ENCODE results near the gene NEU1.

Gene NEU1

GRCh38 chr6:31898383-31899011, 35.9 kb upstream of the NEU1 start:
- TF ChIP-seq GATA2 (IDR thresholded peaks at IDR 0.05; ENCODE audit: low read depth, low read length) (no peak), GATA3 (IDR thresholded peaks at IDR 0.05; ENCODE audit: low read depth, low read length) (no peak)

DNA sequence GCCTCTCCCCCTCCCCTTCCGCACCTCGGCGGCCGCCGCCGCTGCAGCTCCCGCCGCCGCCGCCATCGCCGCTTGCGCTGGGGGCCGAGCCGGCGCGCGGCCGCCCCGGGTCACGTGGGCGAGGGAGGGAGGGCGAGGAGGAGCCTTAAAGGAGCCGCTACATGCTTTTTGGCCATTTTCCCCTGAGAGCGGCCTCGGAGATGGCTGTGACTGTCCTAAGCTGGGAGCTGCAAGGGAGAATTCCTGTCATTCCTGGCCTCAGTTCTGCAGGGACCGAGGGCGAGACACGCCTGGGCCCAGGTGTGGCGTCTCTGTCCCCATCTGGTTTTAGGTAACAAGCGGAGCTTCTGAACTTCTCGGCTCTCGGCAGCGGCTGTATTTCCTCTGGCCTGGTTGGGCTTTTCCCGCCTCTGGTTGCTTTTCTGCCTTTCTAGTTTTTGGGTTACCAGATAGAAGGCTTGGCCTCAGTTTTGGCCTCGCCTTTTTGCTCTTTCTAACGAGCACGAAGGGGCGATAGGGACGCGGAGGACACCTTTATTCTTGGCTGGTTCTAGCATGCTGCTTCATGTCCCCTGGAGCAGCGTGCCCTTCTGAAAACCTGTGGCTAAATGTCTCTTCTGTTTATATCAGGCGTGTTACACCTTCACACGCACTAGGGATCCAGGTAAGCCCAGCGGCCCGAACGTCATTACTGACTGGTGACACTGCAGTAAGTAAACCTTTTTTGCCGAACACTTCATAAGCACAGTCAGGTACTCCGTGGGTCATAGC, 35.2 kb upstream of the NEU1 start, which contains the start of gene EHMT2:
TSS of gene EHMT2 (minus strand) at position 87 of the 771 bp plus-strand sequence. CDS start at position 66, 21 bp downstream.
- TF ChIP-seq GATA3 (IDR thresholded peaks at IDR 0.05; ENCODE audit: low read depth, low read length) (no peak), GATA2 (IDR thresholded peaks at IDR 0.05; ENCODE audit: low read depth, low read length) (no peak)

- no peak for TF ChIP-seq GATA2 (IDR thresholded peaks at IDR 0.05; ENCODE audit: low read depth, low read length)
- TF ChIP-seq GATA3 (IDR thresholded peaks at IDR 0.05; ENCODE audit: low read depth, low read length), result no peak
Observed at GRCh38 chr6:31896856-31897611, 34.4 kb upstream of the NEU1 start.

GRCh38 chr6:31896493-31896855, 33.9 kb upstream of the NEU1 start:
- TF ChIP-seq GATA3 (IDR thresholded peaks at IDR 0.05; ENCODE audit: low read depth, low read length) (no peak), GATA2 (IDR thresholded peaks at IDR 0.05; ENCODE audit: low read depth, low read length) (no peak)

DNA sequence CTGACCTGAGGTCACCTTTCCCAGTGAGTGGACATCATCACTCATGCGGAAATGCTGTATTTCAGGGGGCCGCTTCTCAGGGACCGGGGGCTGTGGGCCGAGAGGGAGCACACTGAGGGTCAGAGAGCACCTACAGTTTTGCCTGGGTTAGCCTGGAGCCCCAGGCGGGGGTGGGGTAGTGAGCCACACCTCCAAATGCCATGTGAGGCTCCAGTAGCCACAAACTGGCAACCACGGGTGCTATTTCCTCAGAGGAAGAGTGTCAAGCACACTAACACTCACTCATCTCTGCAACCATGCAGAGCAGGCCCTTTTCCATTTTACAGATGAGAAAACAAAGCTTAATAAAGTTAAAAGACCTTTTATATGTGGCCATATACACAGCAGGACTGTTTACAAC, 30.2 kb upstream of the NEU1 start:
- TF ChIP-seq GATA3 (IDR thresholded peaks at IDR 0.05; ENCODE audit: low read depth, low read length) (no peak), GATA2 (IDR thresholded peaks at IDR 0.05; ENCODE audit: low read depth, low read length) (no peak)

DNA sequence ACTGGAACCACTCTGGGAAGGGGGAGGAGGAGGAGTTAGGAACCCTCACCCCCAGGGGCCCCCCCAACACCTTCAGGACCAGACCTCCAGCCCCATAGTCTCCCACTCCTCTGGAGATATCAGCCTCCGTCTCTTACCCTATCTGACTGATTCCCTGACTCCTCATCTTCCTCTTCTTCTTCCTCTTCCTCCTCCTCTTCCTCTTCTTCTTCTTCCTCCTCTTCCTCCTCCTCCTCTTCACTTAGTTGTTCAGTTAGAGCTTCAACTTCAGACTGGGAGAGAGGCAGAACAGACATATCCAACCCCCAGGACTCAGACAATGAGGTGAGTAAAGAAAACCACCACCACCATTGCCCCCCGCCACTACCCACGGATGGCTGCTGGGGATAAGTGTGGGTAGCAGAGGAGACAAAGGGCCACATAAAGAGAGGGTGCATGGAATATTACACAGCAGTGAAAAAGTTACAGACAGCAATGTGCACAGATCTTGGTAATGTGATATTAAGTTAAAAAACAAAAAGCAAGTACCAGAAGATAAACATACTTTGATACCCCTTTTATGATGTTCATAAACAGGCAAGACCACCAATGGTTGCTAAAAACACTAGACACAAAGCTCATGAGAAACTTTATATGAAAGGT, 26.8 kb upstream of the NEU1 start:
- TF ChIP-seq GATA3 (IDR thresholded peaks at IDR 0.05; ENCODE audit: low read depth, low read length) (no peak), GATA2 (IDR thresholded peaks at IDR 0.05; ENCODE audit: low read depth, low read length) (no peak)

GRCh38 chr6:31888276-31889258, 25.9 kb upstream of the NEU1 start:
- TF ChIP-seq GATA2 (IDR thresholded peaks at IDR 0.05; ENCODE audit: low read depth, low read length) (no peak), GATA3 (IDR thresholded peaks at IDR 0.05; ENCODE audit: low read depth, low read length) (no peak)

DNA sequence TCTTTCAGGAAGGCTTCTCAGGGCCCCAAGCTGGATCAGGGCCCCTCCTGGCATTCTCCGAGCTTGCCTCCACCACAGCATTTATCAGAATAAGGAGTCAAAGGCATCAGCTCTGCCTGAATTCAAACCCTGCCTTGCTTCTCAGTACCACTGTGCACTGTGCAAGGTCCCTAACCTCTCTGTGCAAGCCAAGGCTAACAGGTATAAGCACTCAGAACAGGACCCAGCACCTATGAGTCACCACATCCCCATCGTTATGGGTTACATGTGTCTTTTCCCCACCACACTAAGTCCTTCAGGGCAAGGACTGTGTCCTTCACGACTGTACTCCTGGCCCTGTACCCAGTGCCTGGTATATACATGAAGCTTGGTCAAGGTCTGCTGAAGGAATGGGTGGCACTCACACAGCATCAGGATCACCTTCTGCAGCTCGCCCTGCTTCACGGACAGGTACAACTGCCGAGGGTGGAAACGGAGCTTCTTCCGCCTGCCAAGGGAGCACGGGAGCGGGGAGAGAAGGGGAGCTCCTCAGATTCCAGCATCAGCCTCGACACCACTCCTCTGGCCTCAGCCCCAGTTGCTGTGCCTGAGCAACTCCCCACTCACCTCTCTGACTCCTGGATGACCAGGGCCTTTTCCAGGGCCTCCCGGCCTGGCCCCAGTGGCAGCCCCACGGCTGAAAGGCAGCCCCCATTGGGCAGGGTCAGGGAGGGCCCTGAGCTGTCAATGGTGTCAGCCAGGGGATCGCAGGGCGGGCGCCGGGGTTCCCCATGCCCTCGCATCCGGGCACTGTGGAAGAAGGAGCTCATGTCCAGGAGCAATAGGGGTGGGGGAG, 24.8 kb upstream of the NEU1 start:
- TF ChIP-seq GATA3 (IDR thresholded peaks at IDR 0.05; ENCODE audit: low read depth, low read length) (no peak), GATA2 (IDR thresholded peaks at IDR 0.05; ENCODE audit: low read depth, low read length) (no peak)

DNA sequence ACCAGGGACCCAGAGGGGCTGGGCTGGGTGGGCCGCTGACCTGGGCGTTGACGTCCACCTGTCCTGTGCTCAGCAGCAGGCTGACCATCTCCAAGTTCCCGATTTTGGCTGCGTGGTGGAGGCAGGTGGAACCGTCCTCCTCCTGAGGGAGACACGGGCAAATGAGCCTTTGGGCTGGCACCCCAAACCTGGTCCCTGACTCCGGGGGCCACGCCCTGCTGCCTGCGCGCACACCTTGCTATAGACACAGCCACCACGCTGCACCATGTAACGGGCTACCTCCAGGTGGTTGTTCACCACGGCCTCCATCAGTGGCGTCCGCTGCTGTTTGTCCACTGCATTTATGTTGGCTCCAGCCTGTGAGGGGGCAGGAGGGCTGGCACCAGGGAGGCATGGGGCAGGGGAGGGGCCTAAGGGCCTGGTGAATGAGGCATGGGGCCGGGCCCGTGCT, 23.9 kb upstream of the NEU1 start:
- TF ChIP-seq GATA3 (IDR thresholded peaks at IDR 0.05; ENCODE audit: low read depth, low read length) (no peak), GATA2 (IDR thresholded peaks at IDR 0.05; ENCODE audit: low read depth, low read length) (no peak)

- TF ChIP-seq GATA3 (IDR thresholded peaks at IDR 0.05; ENCODE audit: low read depth, low read length), result no peak
- TF ChIP-seq GATA2 (IDR thresholded peaks at IDR 0.05; ENCODE audit: low read depth, low read length), result no peak
Observed at GRCh38 chr6:31884528-31885035, 22.0 kb upstream of the NEU1 start.

GRCh38 chr6:31883676-31884075, 21.1 kb upstream of the NEU1 start:
- TF ChIP-seq GATA2 (IDR thresholded peaks at IDR 0.05; ENCODE audit: low read depth, low read length) (no peak), GATA3 (IDR thresholded peaks at IDR 0.05; ENCODE audit: low read depth, low read length) (no peak)

DNA sequence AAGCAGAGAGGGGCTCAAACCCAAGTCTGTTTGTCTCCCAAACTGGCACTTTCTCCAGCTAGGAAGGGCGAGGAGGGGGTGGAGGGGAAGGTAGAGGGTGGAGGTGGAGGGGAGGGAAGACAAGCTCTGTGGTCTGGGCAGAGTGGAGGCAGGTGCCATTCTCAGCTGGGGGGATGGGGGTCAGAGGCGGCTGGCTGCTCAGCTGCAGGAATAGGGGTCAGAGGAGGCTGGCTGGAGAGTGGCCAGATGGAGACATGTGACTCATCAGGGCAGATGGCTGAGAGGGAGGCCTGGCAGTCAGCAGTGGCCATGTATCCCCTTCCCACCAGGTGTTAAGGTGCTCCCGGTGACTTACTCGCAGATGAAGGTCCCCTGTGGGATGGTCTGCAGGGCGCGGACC, 19.7 kb upstream of the NEU1 start:
- TF ChIP-seq GATA2 (IDR thresholded peaks at IDR 0.05; ENCODE audit: low read depth, low read length), result no peak
- TF ChIP-seq GATA3 (IDR thresholded peaks at IDR 0.05; ENCODE audit: low read depth, low read length), result no peak
